COLO668 (cell line): ENCODE data around the gene CBR4.

Experiments used
- DNase-seq: peaks from one replicate; lab custom pipeline; 2025; ENCODE audit not compliant: unreplicated experiment; lab: John Stamatoyannopoulos, UW

The CBR4 gene

GRCh38 chr4:169010125-169011023, at the start of gene CBR4:
Gene CBR4, minus strand, starts transcription at chr4:169010255. Its CDS starts 166 bp downstream, at chr4:169010089.
- DNase-seq: peak; percentile 98

GRCh38 chr4:169059306-169060211, 49.5 kb upstream of the CBR4 start:
- no peak for DNase-seq

GRCh38 chr4:169058312-169058711, 48.3 kb upstream of the CBR4 start:
- no peak for DNase-seq

- DNase-seq: no peak
These were observed 44.8 kb upstream of the CBR4 start for GRCh38 chr4:169054879-169055278.

- DNase-seq: no peak
These were observed 42.5 kb upstream of the CBR4 start for GRCh38 chr4:169052594-169052945.

- DNase-seq: no peak
These were observed 41.9 kb upstream of the CBR4 start for GRCh38 chr4:169051761-169052593.

GRCh38 chr4:169050881-169051760, 41.1 kb upstream of the CBR4 start:
- no peak for DNase-seq

- DNase-seq: no peak
These were observed 40.2 kb upstream of the CBR4 start for GRCh38 chr4:169050284-169050683.

GRCh38 chr4:169048868-169049414, 38.9 kb upstream of the CBR4 start:
- DNase-seq: no peak

GRCh38 chr4:169047956-169048355, 37.9 kb upstream of the CBR4 start:
- DNase-seq: no peak

GRCh38 chr4:169045862-169046584, 36.0 kb upstream of the CBR4 start:
- DNase-seq: no peak

GRCh38 chr4:169044714-169045447, 34.8 kb upstream of the CBR4 start:
- DNase-seq: no peak

GRCh38 chr4:169042608-169043007, 32.6 kb upstream of the CBR4 start:
- no peak for DNase-seq

- DNase-seq: no peak
These were observed 30.7 kb upstream of the CBR4 start for GRCh38 chr4:169040559-169041261.

GRCh38 chr4:169039251-169039954, 29.3 kb upstream of the CBR4 start:
- no peak for DNase-seq

GRCh38 chr4:169037506-169037905, 27.5 kb upstream of the CBR4 start:
- DNase-seq: no peak
